GM12873 (cell line): ENCODE results near the gene RABGAP1L.

Experiments
- CTCF ChIP-seq: IDR thresholded peaks from 2 replicates; pipeline ENCODE4 v1.5.1; 2012; ENCODE audit warnings: low read depth, mild to moderate bottlenecking, moderate library complexity, low read length, control low read depth; ENCODE audit not compliant: insufficient read depth; ENCODE audit errors: missing control alignments

RABGAP1L gene

GRCh38 chr1:174324939-174325338, 165.6 kb downstream of the RABGAP1L start:
- TF ChIP-seq CTCF: no peak

GRCh38 chr1:174326278-174326677, 167.0 kb downstream of the RABGAP1L start:
- no peak for TF ChIP-seq CTCF

- no peak for TF ChIP-seq CTCF
These were observed 174.1 kb downstream of the RABGAP1L start for GRCh38 chr1:174333437-174333836.

GRCh38 chr1:174337000-174337681, 177.8 kb downstream of the RABGAP1L start:
- TF ChIP-seq CTCF: no peak

GRCh38 chr1:174344162-174344561, 184.8 kb downstream of the RABGAP1L start:
- TF ChIP-seq CTCF: no peak

GRCh38 chr1:174352117-174352516, 192.8 kb downstream of the RABGAP1L start:
- no peak for TF ChIP-seq CTCF

- TF ChIP-seq CTCF: no peak
These were observed 193.7 kb downstream of the RABGAP1L start for GRCh38 chr1:174352883-174353608.
